Esophagus muscularis mucosa (tissue), 4 donors: ENCODE results near the gene ITPR3. TPM values are rescaled to one million over a fixed set of nuclear protein-coding genes. Genes with fewer than 3 reads are reported as not detected.
A peak's percentile ranks its signal among the peaks of the same experiment; 100 is the strongest.

Source experiments
- DNase-seq: peaks from one replicate; pipeline ENCODE4 v3.0.0-alpha.2; 2017; ENCODE audit errors: extremely low spot score
- H3K27ac ChIP-seq, 4 donors: fragments of 200-600 bp; sonication (generic); replicated peaks in 1 of 4; 1 replicate in 3 of 4; 2 replicates in 1 of 4; pipeline ENCODE4 v1.5.1; 2016 to 2019; ENCODE audit warnings: mild to moderate bottlenecking in 1 of 4
- H3K27me3 ChIP-seq, 4 donors: fragments of 200-600 bp; sonication (generic); one replicate each; pipeline versions ENCODE4 v1.5.1 to v1.6.0; 2016 to 2019
- H3K36me3 ChIP-seq, 4 donors: fragments of 200-600 bp; sonication (generic); one replicate each; pipeline ENCODE4 v1.5.1; 2016 to 2019
- H3K4me1 ChIP-seq, 4 donors: fragments of 200-600 bp; sonication (generic); one replicate each; pipeline ENCODE4 v1.5.1; 2016 to 2019
- H3K4me3 ChIP-seq, 4 donors: fragments of 200-600 bp; sonication (generic); 1 replicate in 2 of 4; 2 replicates in 2 of 4; pipeline ENCODE4 v1.5.1; 2016 to 2019; ENCODE audit warnings: mild to moderate bottlenecking in 4 of 4, moderate library complexity in 1 of 4
- H3K9me3 ChIP-seq, 4 donors: fragments of 200-600 bp; sonication (generic); 1 replicate in 3 of 4; 2 replicates in 1 of 4; pipeline ENCODE4 v1.5.1; 2016 to 2019
- CTCF ChIP-seq, 3 experiments: fragments of 200-600 bp in 2 of 3; fragments of 450-650 bp in 1 of 3; sonication (generic) in 2 of 3; IDR thresholded peaks; one replicate each; pipeline ENCODE4 v1.5.1; 2017 to 2019; ENCODE audit warnings: antibody characterized with exemption in 3 of 3, mild to moderate bottlenecking in 2 of 3, moderate library complexity in 1 of 3
- EP300 ChIP-seq: sonication (generic); formaldehyde crosslinking; IDR thresholded peaks from one replicate; pipeline ENCODE4 v1.6.1; 2017; ENCODE audit warnings: antibody characterized with exemption
- POLR2A ChIP-seq: fragments of 450-650 bp; IDR thresholded peaks from one replicate; pipeline ENCODE4 v1.6.1; 2017; ENCODE audit warnings: antibody characterized with exemption, moderate library complexity, mild to moderate bottlenecking, low read depth
- POLR2AphosphoS5 ChIP-seq, 2 donors: sonication (generic); formaldehyde crosslinking; IDR thresholded peaks; one replicate each; pipeline ENCODE4 v1.6.1; 2017; ENCODE audit warnings: antibody characterized with exemption in 2 of 2
- WGBS: methylation state at CpG from one replicate; pipeline ENCODE4 v1.1.5; 2018; 5-methylcytosine and 5-hydroxymethylcytosine counted together
- intact Hi-C: fragments of 100-400 bp; cut with DNase I; formaldehyde crosslinking; loops from one replicate; pipeline ENCODE4 v1.15.1; 2023
- total RNA-seq, 4 donors: library from RNA; depleted of rRNA; stranded (reverse); fragments of >200 nt; gene quantifications; one replicate each; pipeline versions ENCODE4 v1.1.0 to v1.2.1, GENCODE V29; 2016

The ITPR3 gene
- total RNA-seq, 4 donors from 2014 or later = 12.1 to 24.9 (median 20.5) TPM

GRCh38 chr6:33609528-33609927 is 11.6 kb upstream of the ITPR3 start:
- WGBS = 60% methylated on average over 6 of the region's 6 CpGs
- peaks cover 0 to 3% (median 0%) of the 10 kb centered on the region in 4 donors for H3K9me3 ChIP-seq
- H3K4me1 ChIP-seq = peaks cover 32 to 49% (median 38%) of the 10 kb centered on the region in 4 donors
- H3K4me3 ChIP-seq = no peak overlapping the region
- no peaks in the 10 kb centered on the region for H3K36me3 ChIP-seq
- H3K27ac ChIP-seq = peak overlapping the region; percentile 41 to 69 (median 68)
- no peak for DNase-seq
- peaks cover 0 to 26% (median 0%) of the 10 kb centered on the region in 4 donors for H3K27me3 ChIP-seq
- TF ChIP-seq CTCF (IDR thresholded peaks at IDR 0.05) (no peak), POLR2AphosphoS5 (IDR thresholded peaks at IDR 0.05) (peak in 1 of 2 donors; percentile 37)
- intact Hi-C loops = no loop called here

DNA sequence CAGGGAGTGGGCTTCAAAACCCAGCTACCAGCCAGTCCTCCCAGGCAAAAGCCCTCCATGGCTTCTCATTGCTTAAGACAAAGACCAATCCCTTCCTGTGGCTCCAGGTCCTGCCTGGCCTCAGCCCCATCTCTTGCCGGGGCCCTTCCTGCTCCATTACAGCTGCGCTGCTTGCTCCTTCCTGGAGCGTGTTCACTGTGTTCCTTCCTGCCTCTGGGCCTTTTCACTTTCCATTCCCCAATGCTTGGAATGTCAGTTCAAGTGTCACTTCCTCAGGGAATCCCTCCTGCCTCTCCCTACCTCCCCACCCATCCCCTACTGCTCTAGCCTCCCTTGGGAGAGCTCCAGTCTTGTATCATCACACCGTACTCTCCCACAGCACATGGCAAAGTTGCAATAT is 11.1 kb upstream of the ITPR3 start:
- TF ChIP-seq POLR2A (no peak), POLR2AphosphoS5 (IDR thresholded peaks at IDR 0.05) (peak in 1 of 2 donors; percentile 6), EP300 (no peak), CTCF (IDR thresholded peaks at IDR 0.05) (no peak)
- Histone ChIP-seq H3K27ac (peak overlapping the region; percentile 41 to 69 (median 68)), H3K27me3 (peaks cover 0 to 32% (median 0%) of the 10 kb centered on the region in 4 donors), H3K36me3 (no peaks in the 10 kb centered on the region), H3K9me3 (peaks cover 0 to 3% (median 0%) of the 10 kb centered on the region in 4 donors), H3K4me1 (peaks cover 32 to 49% (median 38%) of the 10 kb centered on the region in 4 donors), H3K4me3 (no peak overlapping the region)
- DNase-seq = no peak
- intact Hi-C loops = no loop called here
- 69% methylated on average over 4 of the region's 4 CpGs for WGBS

GRCh38 chr6:33610779-33611732 is 10.1 kb upstream of the ITPR3 start:
- WGBS = 87% methylated on average over 16 of the region's 22 CpGs
- peak in 1 of 2 donors; percentile 4 for TF ChIP-seq POLR2AphosphoS5 (IDR thresholded peaks at IDR 0.05)
- no peak for TF ChIP-seq EP300
- H3K4me3 ChIP-seq = no peak overlapping the region
- intact Hi-C loops = no loop called here
- peak overlapping the region; percentile 30 to 69 (median 68) for H3K27ac ChIP-seq
- H3K9me3 ChIP-seq = peaks cover 0 to 3% (median 0%) of the 10 kb centered on the region in 4 donors
- peaks cover 0 to 34% (median 0%) of the 10 kb centered on the region in 4 donors for H3K27me3 ChIP-seq
- peaks cover 32 to 49% (median 38%) of the 10 kb centered on the region in 4 donors for H3K4me1 ChIP-seq
- no peaks in the 10 kb centered on the region for H3K36me3 ChIP-seq
- DNase-seq = no peak

DNA sequence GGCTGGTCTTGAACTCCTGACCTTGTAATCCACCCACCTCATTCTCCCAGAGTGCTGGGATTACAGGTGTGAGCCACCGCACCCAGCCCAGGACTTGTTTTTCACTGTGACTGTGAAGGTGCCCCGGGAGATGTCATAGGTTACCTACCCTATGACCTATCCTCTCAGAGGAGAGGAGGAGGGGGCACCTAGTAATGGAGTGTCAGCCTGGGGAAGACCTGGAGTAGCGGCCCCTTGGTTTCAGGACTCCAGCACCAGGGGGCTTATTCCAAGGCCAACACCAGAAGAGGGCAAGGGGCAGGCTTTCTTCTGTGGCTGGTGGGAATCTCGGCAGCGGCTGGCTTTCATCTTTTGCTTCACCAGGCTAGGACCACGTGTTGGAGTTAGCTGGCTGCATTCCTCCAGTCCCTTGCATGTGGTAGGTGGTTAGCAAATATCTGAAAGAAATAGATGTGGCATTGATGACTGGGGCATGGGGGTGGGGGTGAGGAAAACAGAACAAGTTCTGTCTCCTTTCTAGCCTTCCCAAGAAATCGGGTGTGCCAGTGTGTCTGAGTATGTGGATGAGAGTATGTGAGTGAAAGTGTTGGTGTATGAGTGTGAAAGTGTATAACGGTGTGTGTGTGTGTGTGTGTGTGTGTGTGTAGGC is 7.9 kb upstream of the ITPR3 start:
- intact Hi-C loops = no loop called here

More for the DNA sequence above, 7.9 kb upstream of the ITPR3 start:
- TF ChIP-seq EP300 = no peak
- no peak for TF ChIP-seq POLR2AphosphoS5 (IDR thresholded peaks at IDR 0.05)
- TF ChIP-seq POLR2A = no peak
- no peak for TF ChIP-seq CTCF (IDR thresholded peaks at IDR 0.05)
- Histone ChIP-seq H3K27me3 (peaks cover 0 to 32% (median 0%) of the 10 kb centered on the region in 4 donors), H3K9me3 (peaks cover 0 to 3% (median 0%) of the 10 kb centered on the region in 4 donors), H3K36me3 (no peaks in the 10 kb centered on the region), H3K4me1 (peaks cover 29 to 39% (median 31%) of the 10 kb centered on the region in 4 donors), H3K27ac (peak overlapping the region in 3 of 4 donors; percentile 27 to 57 (median 28)), H3K4me3 (no peak overlapping the region)
- DNase-seq = no peak
- WGBS = 67% methylated on average over 8 of the region's 8 CpGs
